Tibial nerve (tissue), 4 donors: Measurements from ENCODE around the gene DENND4B.
"Not testable (repeated sequence)": the region's sequence is repeated elsewhere in the genome, so short reads cannot be mapped to it uniquely, and the experiment has no call there.

Experiments
- CTCF ChIP-seq, 5 experiments: fragments of 200-600 bp in 3 of 5; fragments of 450-650 bp in 2 of 5; sonication (generic) in 3 of 5; IDR thresholded peaks; one replicate each; pipeline ENCODE4 v1.5.1; 2016 to 2019; ENCODE audit warnings: antibody characterized with exemption in 5 of 5, mild to moderate bottlenecking in 3 of 5, moderate library complexity in 2 of 5
- EP300 ChIP-seq, 2 donors: sonication (generic); formaldehyde crosslinking; IDR thresholded peaks; one replicate each; pipeline ENCODE4 v1.6.1; 2017; ENCODE audit warnings: antibody characterized with exemption in 2 of 2, mild to moderate bottlenecking in 1 of 2
- POLR2A ChIP-seq, 2 donors: fragments of 450-650 bp; IDR thresholded peaks; one replicate each; pipeline ENCODE4 v1.6.1; 2017; ENCODE audit warnings: antibody characterized with exemption in 2 of 2, mild to moderate bottlenecking in 2 of 2, moderate library complexity in 2 of 2

- not testable (repeated sequence) for TF ChIP-seq POLR2A, CTCF, EP300 (IDR thresholded peaks at IDR 0.05)
Measured at GRCh38 chr1:153891042-153891441, 55.5 kb downstream of the DENND4B start.
